CD4-positive, alpha-beta T cell treated with Interleukin-15 for 4 hours (primary cell): ENCODE results near the gene MAGOH.
A peak's percentile ranks its signal among the peaks of the same experiment; 100 is the strongest.
"Not testable (repeated sequence)": the region's sequence is repeated elsewhere in the genome, so short reads cannot be mapped to it uniquely, and the experiment has no call there.

ENCODE experiments used
- DNase-seq: peaks from one replicate; pipeline ENCODE4 v3.0.0-alpha.2; 2020; ENCODE audit warnings: low spot score

Gene MAGOH

GRCh38 chr1:53186533-53186932 lies 51.8 kb downstream of the MAGOH start:
- no peak for DNase-seq

- not testable (repeated sequence) for DNase-seq
Measured at GRCh38 chr1:53185955-53186297, 52.4 kb downstream of the MAGOH start.

GRCh38 chr1:53183095-53183990 lies 55.0 kb downstream of the MAGOH start:
- no peak for DNase-seq

- DNase-seq, result no peak
Measured at GRCh38 chr1:53182716-53183094, 55.6 kb downstream of the MAGOH start.

- DNase-seq, result peak; percentile 83
Measured at GRCh38 chr1:53182111-53182593, 56.2 kb downstream of the MAGOH start.

- no peak for DNase-seq
Measured at GRCh38 chr1:53180951-53181350, 57.4 kb downstream of the MAGOH start.

GRCh38 chr1:53180226-53180625 lies 58.1 kb downstream of the MAGOH start:
- DNase-seq, result no peak
